HepG2 (cell line): Measurements from ENCODE around the gene PAMR1.

Experiments
- ELF4 ChIP-seq: sonication (generic); formaldehyde crosslinking; IDR thresholded peaks from 2 replicates; pipeline ENCODE4 v1.5.0; 2020; ENCODE audit warnings: missing genetic modification reagents, mild to moderate bottlenecking, moderate library complexity, borderline replicate concordance
- EP300 ChIP-seq, 3 experiments: sonication (generic) in 1 of 3; formaldehyde crosslinking in 1 of 3; IDR thresholded peaks; 2 replicates each; pipeline versions ENCODE4 v1.5.1 to v1.6.1; 2011 to 2020; ENCODE audit warnings: low read depth in 2 of 3, low read length in 2 of 3, borderline replicate concordance in 1 of 3, improper control_type of control experiment in 1 of 3, mild to moderate bottlenecking in 1 of 3, missing genetic modification reagents in 1 of 3, moderate library complexity in 1 of 3
- FOXM1 ChIP-seq: sonication (generic); formaldehyde crosslinking; IDR thresholded peaks from 2 replicates; pipeline ENCODE4 v1.5.0; 2020; ENCODE audit warnings: missing genetic modification reagents
- HMG20B ChIP-seq: conservative IDR thresholded peaks from 2 replicates; pipeline ENCODE4 v1.6.1; 2016; ENCODE audit warnings: missing genetic modification reagents, missing compliant biosample characterization
- NR2F2 ChIP-seq: IDR thresholded peaks from 2 replicates; pipeline ENCODE4 v1.6.1; 2012; ENCODE audit warnings: low read depth, inconsistent platforms, borderline replicate concordance
- PHF8 ChIP-seq: sonication (generic); formaldehyde crosslinking; IDR thresholded peaks from 2 replicates; pipeline ENCODE4 v1.5.0; 2020; ENCODE audit warnings: missing genetic modification reagents
- RAD21 ChIP-seq: fragments of 450-650 bp; formaldehyde crosslinking; IDR thresholded peaks from 2 replicates; pipeline ENCODE4 v1.5.0; 2020; ENCODE audit warnings: mild to moderate bottlenecking
- REPIN1 ChIP-seq: sonication (generic); formaldehyde crosslinking; IDR thresholded peaks from 2 replicates; pipeline ENCODE4 v1.8.0; 2022; ENCODE audit warnings: missing genetic modification reagents, low read depth, mild to moderate bottlenecking, borderline replicate concordance
- SIX1 ChIP-seq: sonication (generic); formaldehyde crosslinking; IDR thresholded peaks from 2 replicates; pipeline ENCODE4 v1.4.0; 2020; ENCODE audit warnings: missing genetic modification reagents, borderline replicate concordance
- TBP ChIP-seq: sonication (generic); formaldehyde crosslinking; IDR thresholded peaks from 2 replicates; pipeline ENCODE4 v1.5.0; 2020; ENCODE audit warnings: missing genetic modification reagents
- ZZZ3 ChIP-seq: sonication (generic); formaldehyde crosslinking; IDR thresholded peaks from 2 replicates; pipeline ENCODE4 v1.4.0; 2020; ENCODE audit warnings: missing genetic modification reagents, mild to moderate bottlenecking, borderline replicate concordance
- TF ChIP-seq, protein P1 (sequence below): sonication (generic); formaldehyde crosslinking; IDR thresholded peaks from 2 replicates; pipeline ENCODE4 v1.5.0; 2020; ENCODE audit warnings: mild to moderate bottlenecking, missing genetic modification reagents, moderate library complexity
- TF ChIP-seq, protein P2 (sequence below): sonication (generic); formaldehyde crosslinking; IDR thresholded peaks from 2 replicates; pipeline ENCODE4 v1.4.0; 2020; ENCODE audit warnings: missing genetic modification reagents

DNA sequence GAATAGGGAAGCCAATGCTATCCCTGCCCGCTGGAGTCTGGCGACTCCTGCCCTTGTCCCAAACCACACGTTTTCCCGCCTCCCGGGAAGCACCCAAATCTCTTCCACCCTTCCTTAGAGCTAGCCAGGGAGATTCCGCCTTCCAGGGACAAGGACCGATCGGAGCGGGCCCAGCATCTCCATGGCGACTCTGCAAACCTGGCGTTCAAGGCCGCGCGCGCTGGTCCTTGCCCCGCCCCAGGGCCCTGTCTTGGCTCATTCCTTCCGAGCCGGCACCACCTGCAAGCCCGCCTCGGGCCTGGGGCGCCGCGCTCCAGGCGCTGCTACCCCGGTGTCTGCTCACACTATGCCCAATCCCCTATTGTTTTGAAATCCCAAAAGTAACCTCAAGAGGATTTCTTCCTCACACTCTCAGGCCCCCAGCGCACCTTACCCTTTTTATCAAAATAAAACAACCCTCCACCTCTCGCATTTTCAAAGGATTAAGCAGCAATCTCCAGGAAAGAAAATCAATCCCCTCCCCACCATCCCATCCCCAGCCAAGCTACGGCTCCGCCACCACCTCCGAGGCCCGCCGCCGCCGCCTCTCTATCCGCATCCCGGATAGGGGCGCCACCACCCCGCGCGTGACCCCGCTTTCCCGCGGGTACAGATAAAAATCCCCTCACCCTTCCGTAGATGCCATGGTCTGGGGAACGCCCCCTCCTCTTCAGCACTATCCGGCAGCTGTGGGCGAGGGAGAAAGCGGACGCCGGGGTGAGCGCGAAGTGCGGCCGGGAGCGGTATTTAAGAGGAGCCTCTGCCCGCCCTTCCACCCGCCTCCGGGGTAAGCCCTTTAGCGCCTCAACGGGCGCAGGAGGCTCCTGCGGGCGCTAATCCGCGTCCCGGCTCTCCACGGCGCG lies 106.9 kb downstream of the PAMR1 start:
- TF ChIP-seq HMG20B = no peak
- TF ChIP-seq, protein P1, sequence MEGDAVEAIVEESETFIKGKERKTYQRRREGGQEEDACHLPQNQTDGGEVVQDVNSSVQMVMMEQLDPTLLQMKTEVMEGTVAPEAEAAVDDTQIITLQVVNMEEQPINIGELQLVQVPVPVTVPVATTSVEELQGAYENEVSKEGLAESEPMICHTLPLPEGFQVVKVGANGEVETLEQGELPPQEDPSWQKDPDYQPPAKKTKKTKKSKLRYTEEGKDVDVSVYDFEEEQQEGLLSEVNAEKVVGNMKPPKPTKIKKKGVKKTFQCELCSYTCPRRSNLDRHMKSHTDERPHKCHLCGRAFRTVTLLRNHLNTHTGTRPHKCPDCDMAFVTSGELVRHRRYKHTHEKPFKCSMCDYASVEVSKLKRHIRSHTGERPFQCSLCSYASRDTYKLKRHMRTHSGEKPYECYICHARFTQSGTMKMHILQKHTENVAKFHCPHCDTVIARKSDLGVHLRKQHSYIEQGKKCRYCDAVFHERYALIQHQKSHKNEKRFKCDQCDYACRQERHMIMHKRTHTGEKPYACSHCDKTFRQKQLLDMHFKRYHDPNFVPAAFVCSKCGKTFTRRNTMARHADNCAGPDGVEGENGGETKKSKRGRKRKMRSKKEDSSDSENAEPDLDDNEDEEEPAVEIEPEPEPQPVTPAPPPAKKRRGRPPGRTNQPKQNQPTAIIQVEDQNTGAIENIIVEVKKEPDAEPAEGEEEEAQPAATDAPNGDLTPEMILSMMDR (CRISPR knock-in tag) = no peak
- TF ChIP-seq, protein P2, sequence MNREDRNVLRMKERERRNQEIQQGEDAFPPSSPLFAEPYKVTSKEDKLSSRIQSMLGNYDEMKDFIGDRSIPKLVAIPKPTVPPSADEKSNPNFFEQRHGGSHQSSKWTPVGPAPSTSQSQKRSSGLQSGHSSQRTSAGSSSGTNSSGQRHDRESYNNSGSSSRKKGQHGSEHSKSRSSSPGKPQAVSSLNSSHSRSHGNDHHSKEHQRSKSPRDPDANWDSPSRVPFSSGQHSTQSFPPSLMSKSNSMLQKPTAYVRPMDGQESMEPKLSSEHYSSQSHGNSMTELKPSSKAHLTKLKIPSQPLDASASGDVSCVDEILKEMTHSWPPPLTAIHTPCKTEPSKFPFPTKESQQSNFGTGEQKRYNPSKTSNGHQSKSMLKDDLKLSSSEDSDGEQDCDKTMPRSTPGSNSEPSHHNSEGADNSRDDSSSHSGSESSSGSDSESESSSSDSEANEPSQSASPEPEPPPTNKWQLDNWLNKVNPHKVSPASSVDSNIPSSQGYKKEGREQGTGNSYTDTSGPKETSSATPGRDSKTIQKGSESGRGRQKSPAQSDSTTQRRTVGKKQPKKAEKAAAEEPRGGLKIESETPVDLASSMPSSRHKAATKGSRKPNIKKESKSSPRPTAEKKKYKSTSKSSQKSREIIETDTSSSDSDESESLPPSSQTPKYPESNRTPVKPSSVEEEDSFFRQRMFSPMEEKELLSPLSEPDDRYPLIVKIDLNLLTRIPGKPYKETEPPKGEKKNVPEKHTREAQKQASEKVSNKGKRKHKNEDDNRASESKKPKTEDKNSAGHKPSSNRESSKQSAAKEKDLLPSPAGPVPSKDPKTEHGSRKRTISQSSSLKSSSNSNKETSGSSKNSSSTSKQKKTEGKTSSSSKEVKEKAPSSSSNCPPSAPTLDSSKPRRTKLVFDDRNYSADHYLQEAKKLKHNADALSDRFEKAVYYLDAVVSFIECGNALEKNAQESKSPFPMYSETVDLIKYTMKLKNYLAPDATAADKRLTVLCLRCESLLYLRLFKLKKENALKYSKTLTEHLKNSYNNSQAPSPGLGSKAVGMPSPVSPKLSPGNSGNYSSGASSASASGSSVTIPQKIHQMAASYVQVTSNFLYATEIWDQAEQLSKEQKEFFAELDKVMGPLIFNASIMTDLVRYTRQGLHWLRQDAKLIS (CRISPR knock-in tag) = no peak
- no peak for TF ChIP-seq ZZZ3 (CRISPR knock-in tag)
- TF ChIP-seq ELF4 (CRISPR knock-in tag) = no peak
- TF ChIP-seq NR2F2 = no peak
- no peak for TF ChIP-seq EP300 (IDR thresholded peaks at IDR 0.05; ENCODE audit: low read depth in 2 of 2, low read length in 2 of 2)
- TF ChIP-seq EP300 (CRISPR knock-in tag; IDR thresholded peaks at IDR 0.05; ENCODE audit: borderline replicate concordance) = no peak
- no peak for TF ChIP-seq SIX1 (CRISPR knock-in tag)
- TF ChIP-seq TBP (CRISPR knock-in tag) = no peak
- TF ChIP-seq FOXM1 (CRISPR knock-in tag) = no peak
- TF ChIP-seq RAD21 (CRISPR knock-in tag) = no peak
- TF ChIP-seq PHF8 (CRISPR knock-in tag) = no peak
- TF ChIP-seq REPIN1 (CRISPR knock-in tag) = no peak
